Endometrial microvascular endothelial cells (primary cell): ENCODE results near the gene SORCS3. TPM values are rescaled to one million over a fixed set of nuclear protein-coding genes. Genes with fewer than 3 reads are reported as not detected.

Source experiments
- in situ Hi-C: cut with HindIII; loops from 2 replicates; pipeline ENCODE4 v1.10.0; 2017; ENCODE audit warnings: low sequenced_read_pairs, low pct_unique_long_range_greater_than_20kb; ENCODE audit errors: inconsistent ontology term
- total RNA-seq: library from RNA; depleted of rRNA; stranded (reverse); fragments of >200 nt; gene quantifications from one replicate; pipeline ENCODE4 v1.2.3, GENCODE V29; 2015; ENCODE audit errors: inconsistent ontology term

SORCS3 gene
- total RNA-seq, 1 donor from 2014 or later = not detected

DNA sequence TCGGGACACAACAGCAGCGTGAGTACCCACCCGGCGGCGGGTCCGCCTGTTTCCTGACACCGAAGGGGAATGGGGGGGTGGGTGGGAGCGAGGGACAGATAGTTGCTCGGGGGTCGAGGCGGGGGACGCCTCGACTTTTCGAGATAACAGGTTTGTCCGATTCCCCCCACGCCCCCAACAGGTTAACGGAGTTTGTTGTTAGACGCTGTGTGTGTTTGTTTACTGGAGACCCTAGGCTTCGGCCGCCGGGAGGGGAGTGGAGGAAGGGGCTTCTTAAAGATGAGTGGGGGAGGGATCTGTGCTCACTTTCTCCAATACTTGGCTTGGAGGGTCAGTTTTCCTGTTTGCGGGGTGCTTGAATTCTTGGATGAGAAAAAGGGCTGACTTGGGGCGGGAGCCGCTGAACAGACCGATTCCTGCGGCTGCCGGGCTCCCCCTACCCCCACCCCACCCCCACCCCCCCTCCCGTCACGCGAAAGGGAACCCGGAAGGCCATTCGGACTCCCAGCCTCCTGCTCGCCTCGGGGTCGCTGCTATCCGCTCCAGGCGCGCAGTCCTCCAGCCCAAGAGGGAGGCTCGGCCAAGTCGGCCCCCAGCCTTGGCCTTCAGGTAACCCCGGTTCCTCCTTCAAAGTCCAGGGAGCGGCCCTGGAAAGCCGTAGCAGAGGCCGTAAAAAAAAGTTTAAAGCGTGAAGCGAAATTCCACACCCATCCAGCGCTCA, 1.0 kb downstream of the SORCS3 start:
- in situ Hi-C loops = no loop called here

DNA sequence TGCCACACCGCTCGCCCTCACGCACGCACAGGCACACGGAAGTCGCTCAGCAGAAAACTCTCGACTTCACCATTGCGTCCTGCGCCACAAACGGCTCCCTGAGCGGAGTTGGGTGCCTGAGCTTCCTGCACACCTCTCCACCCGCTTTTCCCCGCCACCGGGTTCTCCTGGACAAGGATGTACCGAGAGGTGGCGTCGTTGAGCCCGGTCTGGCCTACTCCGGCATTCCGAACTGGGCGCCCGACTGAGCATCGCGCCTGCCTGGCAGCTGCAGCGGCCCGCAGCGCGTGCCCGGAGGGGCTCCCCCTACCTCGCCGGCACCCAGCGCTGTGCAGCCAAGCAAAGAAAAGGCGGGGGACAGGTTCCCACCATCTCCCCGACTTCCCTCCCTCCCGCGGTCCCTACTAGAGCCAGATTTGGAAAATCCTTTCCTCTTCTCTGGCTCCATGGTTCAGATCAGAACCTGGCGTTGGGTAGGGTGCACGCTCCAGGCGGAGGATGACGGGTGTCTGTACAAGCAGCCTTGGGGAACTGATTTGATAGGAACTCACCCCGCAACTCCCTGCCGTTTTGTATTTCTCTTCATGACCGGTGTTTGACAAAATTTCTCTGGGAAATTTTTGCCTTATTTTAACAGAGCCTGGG, 1.7 kb downstream of the SORCS3 start:
- in situ Hi-C loops = no loop called here

DNA sequence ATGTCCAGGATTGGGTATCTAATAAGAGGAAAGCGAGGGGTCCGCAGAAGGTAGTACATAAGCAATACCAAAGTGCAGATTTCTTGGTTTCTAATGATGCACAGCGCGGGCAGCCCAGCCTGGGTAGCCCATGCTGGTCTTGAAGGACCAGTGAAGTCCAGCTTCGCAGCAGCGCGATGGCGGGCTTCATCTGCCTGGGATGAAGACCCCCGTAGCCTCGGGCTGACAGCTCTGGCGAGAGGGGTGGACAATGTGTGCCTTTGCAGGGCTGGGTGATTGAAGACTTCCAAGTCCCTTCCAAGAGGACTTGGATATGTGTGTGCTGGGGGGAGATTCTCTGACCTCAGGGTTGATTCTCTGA, 2.2 kb downstream of the SORCS3 start:
- in situ Hi-C loops = no loop called here

DNA sequence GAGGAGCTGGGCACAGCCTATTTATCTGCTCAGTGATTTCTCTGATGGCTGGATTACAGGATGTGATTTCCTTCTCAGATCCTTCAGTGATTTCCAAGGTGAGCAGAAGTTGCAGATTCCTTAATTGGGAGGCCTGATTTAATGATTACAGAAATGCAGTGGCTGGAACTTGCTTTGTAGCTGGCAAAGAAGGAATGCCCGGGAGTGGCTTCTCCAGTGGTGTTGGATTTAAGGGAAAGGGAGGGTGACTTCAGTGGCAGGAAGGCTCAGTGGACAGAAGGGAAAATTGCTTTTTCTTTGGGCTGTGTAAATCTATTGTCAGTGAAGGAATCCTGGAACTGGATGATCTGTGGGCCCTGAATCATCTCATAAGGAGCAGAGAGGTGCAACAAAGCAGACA, 5.1 kb downstream of the SORCS3 start:
- in situ Hi-C loops = no loop called here

DNA sequence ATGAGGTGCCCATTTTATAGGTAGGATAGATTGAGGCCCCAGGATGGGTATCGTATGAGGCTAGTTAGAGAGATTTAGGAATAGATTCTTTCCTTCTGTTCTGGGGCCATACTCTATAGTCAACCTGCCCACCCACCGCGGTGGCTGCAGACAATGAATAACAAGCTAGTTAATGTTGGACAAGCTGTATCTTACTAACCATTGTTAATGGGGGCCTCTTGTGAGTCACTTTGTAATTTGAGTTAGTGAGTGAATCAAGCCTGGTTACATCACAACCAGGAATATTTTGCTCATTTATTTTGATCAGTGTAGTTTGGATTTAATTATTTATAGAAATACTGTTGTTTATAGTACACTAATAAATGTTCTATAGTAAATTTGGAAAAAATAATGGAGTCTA, 7.3 kb downstream of the SORCS3 start:
- in situ Hi-C loops = no loop called here

DNA sequence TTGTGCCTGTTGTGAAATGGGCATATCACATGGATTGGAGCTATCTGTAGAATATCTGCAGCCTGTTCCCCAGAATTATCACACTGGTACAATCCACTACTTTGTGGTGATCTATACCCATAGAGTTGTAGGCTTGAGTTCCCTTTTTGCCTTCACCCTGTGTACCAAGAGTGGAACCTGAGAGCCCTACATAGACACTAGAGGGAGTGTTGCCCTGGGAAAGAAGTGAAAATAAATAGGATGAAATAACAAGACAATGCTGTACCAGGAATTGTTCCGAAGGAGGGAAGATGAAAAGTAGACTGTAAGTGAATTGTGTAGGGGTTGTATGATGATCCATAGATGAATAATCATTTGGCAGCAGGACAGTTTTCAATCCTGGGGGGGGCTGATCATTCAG, 9.0 kb downstream of the SORCS3 start:
- in situ Hi-C loops = no loop called here

DNA sequence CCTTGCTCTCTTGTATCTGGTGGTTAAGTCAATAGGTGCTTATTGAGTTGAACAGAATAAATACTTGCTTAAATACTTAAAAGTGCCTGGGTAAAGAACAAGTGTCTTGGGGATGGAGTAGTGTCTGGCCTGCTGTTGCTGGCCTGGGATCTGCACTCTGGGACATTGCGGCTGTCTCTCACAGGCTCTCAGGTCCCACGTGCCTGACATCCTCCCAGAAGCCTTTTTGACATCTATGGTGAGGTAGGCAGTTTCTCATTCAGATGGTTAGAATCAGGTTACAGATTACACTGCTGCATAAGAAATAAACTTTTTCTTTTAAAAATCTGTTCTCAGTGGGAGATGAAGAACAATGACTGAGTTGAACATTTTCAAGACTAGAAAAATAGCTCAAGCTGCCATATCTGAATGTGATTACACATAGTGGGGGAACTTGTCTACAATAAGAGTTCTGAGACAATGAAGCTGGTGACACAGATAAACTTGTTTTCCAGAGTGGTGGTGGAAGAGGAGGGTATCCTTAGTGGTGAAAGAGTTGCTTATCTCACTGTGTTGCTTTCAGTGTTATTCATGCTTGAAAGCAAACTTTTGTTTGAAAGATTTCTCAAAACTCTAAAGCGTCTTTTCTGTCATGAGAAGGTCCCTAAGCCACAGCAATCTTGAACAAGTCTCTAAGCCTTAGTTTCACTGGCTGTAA, 9.7 kb downstream of the SORCS3 start:
- in situ Hi-C loops = no loop called here

DNA sequence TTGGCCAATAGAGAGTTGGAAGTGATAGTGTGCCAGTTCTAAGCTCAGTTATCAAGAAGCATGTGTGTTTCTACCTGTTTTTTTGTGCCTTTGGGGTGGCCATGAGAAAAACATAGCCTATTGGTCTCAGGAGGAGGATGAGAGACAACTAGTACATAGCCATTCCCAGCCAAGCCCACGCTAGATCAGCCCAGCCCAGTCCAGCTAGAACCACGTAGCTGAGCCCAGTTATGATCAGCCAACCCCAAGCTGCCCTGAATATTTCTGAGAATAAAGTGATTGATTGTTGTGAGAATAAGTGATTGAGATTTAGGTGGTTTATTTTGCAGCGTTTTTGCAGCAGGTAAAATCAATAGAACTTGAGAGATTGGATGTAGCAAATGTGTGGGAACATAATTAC, 15.9 kb downstream of the SORCS3 start:
- in situ Hi-C loops = no loop called here

DNA sequence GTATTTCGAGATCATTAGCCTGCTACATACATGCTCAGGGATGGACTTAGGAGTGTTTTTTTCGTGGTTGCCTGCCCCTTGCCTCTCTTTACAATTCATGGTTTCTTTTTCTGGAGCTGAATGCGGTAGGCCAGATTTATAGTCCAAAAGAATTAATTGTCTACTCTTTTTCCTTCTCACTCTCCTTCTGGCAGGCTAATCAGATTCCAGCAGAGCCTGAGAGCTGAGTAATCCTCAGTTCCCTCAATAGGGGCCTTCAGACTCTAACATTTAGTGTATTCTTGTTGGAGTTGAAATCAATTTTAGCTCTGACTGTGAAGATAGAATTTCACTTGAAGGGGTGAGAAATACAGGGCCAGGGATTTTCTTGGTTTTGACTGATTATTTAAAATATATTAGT, 16.4 kb downstream of the SORCS3 start:
- in situ Hi-C loops = no loop called here

DNA sequence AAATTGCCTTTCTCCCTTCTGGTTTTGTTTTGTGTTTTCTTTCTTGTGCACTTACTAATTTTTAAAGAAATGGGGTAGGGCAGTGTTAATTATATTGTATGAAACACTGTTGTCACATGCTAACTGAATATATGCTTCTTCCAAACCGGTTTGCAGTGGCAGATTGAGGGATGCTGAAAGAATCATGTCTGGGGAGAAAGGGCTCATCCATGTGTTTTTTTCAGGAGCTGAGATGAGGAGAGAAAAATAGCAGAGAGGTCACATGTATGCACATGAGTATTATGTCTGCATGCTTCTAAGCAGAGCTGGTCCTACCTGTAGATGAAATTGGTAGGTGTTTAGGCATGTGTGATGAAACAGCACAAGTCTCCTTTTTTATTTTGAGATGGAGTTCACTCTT, 17.0 kb downstream of the SORCS3 start:
- in situ Hi-C loops = no loop called here

DNA sequence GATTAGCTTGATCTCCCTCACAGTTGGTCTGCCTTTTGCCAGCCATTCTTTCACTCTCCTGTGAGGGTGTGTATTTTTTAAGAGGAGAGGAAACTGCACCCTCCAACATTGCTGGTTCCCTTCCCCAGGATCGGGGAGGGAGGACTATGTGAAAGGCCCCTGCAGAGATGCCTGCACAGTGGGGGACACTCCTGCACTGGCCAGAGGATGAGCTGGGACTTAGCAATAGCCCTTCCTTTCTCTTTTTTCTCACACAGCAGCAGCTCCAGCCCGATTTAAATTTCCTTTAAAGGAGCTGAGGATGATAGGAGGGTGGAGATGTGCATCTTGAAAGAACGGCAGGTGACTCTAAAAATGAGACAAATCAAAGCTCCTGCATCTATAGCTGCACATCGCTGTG, 18.7 kb downstream of the SORCS3 start:
- in situ Hi-C loops = no loop called here

DNA sequence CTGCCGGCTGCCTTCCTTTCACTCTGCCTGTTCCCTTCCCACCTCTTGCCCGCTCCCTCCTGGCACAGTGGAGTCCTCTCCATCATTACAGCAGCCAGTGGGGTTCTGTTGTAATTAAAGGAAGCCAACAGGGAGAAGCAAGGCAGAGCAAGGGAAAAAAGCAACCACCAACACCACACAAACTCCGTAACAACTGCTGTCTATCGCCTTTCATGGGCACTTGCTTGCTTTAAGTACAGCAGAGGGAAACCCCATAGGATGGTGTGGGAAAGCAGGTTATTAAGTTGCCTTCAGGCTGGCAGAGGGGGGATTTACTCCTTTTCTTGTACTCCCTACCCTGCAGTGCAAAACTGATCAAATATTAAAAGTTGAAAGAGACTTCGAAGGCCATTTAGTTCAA, 22.0 kb downstream of the SORCS3 start:
- in situ Hi-C loops = no loop called here

DNA sequence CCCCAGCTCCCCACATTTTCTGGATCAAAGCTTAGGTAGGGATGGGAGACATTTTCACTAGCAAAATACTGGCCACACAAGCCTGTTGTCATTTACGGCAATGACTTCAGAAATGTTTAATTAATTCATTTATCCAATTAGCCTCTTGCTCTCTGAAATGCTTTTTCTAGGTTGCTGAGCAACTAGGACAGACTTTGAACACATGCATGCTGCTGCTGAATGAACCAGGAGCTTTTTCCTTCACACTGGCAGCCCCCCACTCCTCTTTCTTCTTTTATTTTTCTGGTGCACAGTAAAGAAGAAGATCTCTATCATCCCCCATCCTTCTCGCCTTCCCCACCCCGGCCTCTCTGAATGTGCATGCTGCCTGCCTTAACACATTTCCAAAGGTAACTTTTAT, 22.5 kb downstream of the SORCS3 start:
- in situ Hi-C loops = no loop called here

DNA sequence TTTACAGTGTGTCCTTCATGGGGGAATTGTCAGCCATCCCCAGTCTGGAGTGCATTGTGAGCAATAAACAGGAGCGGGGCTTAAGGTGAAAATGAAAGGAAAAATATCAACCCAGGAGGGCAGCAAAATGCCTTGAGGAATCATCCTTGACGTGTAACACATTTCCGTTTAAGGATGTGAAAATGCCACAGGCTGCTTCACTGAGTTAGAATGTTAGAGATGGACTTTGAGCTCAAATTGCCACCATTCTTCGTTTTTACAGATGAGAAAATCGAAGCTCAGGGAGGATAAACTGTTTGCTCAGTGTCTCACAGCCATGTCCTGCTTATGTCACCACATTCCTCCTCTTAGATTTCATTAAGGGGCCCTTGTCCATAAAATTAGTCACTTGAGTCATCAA, 23.1 kb downstream of the SORCS3 start:
- in situ Hi-C loops = no loop called here

DNA sequence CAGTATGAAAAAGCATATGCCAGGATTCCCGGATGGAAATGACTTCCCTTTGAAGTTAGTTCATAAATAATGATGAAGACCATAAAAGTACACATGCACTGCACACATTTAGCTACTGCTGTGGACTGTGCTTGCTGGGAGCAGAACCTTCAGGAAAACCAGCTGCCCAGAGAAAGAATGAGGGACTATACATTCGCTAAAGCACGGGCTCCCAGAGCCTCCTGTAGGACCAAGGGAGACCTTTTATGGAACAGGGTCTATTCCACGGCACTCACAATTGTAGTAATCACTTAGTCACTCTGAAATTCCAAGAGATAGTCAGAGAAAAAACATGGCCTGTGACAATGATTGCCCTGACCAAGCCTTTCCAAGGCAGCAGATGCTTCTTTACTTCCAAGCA, 24.1 kb downstream of the SORCS3 start:
- in situ Hi-C loops = no loop called here

DNA sequence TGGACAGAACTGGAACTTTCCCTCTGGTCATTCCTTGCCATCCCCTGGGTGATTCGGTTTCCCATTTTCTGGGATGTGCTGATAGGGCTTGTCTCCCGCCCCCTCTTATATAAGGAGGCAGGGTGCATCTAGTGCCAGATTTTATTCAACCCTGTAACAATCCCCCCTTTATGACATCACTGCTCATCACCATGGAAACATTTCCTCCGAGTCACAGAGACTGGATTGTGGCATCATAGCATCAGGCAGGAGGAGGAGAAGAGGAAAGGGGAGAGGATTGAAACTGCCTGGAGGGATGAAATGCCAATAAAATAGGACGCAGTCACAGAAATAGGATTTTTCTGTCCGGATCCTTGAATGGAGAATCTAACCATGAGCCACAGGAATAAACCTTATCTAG, 25.0 kb downstream of the SORCS3 start:
- in situ Hi-C loops = no loop called here

DNA sequence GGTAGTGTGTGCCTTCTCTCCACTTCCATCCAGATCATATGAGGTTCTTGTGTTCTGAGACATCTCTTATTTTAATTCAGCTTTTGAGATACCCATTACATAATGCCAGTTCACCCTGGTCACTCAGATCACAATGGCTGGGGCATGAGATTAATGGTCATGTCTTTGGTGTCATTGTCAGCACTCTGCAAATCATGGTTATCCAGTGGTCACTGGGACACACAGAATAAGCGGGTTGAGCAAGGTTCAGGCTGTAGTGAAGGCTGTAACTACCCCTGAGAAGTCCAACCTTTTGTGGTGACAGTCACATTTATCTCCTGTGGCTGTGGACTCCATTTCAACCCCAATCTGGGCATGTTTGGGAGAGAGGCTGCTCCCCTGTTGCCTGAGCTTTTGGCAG, 35.8 kb downstream of the SORCS3 start:
- in situ Hi-C loops = no loop called here

DNA sequence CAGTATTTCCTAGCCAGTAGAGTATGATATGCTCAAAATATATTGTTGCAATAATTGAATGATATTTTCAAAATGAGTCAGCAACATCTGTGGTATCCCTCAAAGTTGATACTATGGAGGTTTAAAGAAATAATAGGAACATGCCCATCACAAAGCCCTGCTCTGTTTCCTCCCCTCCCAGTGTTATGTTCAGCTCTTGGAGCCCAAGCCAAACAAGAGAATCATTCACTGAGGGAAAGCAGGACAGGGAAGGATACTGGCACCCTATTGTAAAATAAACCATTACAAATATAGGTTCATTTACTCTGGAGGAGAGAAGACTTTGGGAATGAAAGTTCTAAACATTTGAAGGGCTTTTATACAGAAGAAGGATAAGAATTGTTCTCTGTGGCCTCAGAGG, 37.6 kb downstream of the SORCS3 start:
- in situ Hi-C loops = no loop called here

DNA sequence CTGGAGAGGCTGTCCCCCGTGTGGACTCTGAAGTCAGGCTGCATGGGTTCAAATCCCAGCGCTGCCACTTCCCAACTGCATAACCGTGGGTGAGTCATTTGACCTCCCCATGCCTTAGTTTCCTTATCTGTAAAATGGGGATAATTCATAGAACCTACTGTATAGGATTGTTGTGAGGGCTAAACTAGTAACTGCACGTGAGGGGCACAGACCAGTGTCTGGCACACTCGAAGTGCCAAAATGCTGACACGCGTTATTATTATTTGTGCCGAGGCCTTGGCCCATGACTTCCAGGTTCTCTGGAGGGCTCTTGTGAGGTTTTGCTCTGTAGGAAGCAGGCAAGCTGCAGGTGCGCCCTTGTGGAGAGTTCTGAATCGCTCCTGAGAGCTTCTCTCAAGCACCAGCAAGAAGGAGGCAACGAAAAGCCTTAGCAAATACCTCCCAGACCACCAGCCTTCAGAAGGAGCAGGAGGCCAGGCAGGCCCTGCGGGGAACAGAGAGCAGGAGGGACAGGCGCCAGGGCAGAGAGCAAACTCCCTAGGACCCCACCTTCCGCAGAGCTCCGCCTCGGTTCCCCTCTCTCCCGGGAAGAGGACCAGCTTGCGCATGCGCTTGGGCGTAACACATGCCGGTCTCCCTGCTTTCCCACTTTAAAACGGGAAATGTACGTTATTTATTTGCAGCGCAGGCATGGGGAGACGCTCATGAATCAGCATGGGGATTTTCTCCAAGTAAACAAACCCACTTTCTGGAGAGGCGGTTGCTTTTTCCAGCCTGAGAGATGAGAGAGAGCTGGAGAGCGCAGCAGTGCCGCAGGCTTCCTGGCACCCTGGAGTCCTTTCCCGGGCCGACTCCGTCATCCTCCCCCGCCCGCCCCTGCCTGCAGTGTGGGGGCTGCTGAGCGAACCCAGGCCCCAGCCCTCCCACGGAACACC, 39.6 kb downstream of the SORCS3 start:
- in situ Hi-C loops = no loop called here
